Bronchial epithelial cell (primary cell): ENCODE measurements around the gene SCAMP3. TPM values are rescaled to one million over a fixed set of nuclear protein-coding genes. Genes with fewer than 3 reads are reported as not detected.

Experiments
- DNase-seq: peaks from one replicate; pipeline ENCODE4 v3.0.0-alpha.2; 2010; ENCODE audit warnings: low read depth
- FAIRE-seq: peaks from 2 replicates; lab custom pipeline; 2011; peaks lifted over from hg19 to GRCh38; lab: Jason Lieb, UNC
- H3K27me3 ChIP-seq: 2 replicates; pipeline ENCODE4 v1.5.1; 2011; ENCODE audit warnings: low read length; ENCODE audit not compliant: control insufficient read depth, insufficient read depth
- H3K36me3 ChIP-seq: 2 replicates; pipeline ENCODE4 v1.5.1; 2011; ENCODE audit warnings: low read length; ENCODE audit not compliant: control insufficient read depth, insufficient read depth
- H3K4me3 ChIP-seq: 2 replicates; pipeline ENCODE4 v1.5.1; 2011; ENCODE audit warnings: mild to moderate bottlenecking, low read depth, low read length, control low read depth
- CTCF ChIP-seq: IDR thresholded peaks from 2 replicates; pipeline ENCODE4 v1.5.1; 2011; ENCODE audit warnings: mild to moderate bottlenecking, moderate library complexity, low read length, control low read depth, inconsistent platforms; ENCODE audit not compliant: insufficient read depth, severe bottlenecking
- total RNA-seq: library from RNA; depleted of rRNA; stranded (reverse); fragments of >200 nt; gene quantifications from 2 replicates; pipeline ENCODE4 v1.2.1, GENCODE V29; 2014

Gene SCAMP3
- total RNA-seq = 23.4 and 26.9 TPM in 2 replicates

- FAIRE-seq (no peak), DNase-seq (peak; percentile 97)
- peaks cover 25% of the 10 kb centered on the region for H3K36me3 ChIP-seq
These were observed at the start of gene SCAMP3 for GRCh38 chr1:155261852-155262673. TSS of gene SCAMP3 (minus strand) at chr1:155262360. CDS start at chr1:155262151, 209 bp downstream.

GRCh38 chr1:155309423-155310021 lies 47.4 kb upstream of the SCAMP3 start:
- FAIRE-seq (no peak), DNase-seq (no peak)
- H3K27me3 ChIP-seq = no peaks in the 10 kb centered on the region
- peak; percentile 1 for TF ChIP-seq CTCF
- H3K4me3 ChIP-seq = peak overlapping the region; percentile 66
- peaks cover 11% of the 10 kb centered on the region for H3K36me3 ChIP-seq

More at GRCh38 chr1:155261852-155262673, at the start of gene SCAMP3:
- no peak for TF ChIP-seq CTCF
- peak within 1 kb of the TSS; percentile 52 for H3K4me3 ChIP-seq
- H3K27me3 ChIP-seq = no peaks in the 10 kb centered on the region

- FAIRE-seq (no peak), DNase-seq (peak; percentile 98)
- H3K27me3 ChIP-seq = no peaks in the 10 kb centered on the region
- peaks cover 11% of the 10 kb centered on the region for H3K36me3 ChIP-seq
- peak within 1 kb of the TSS; percentile 66 for H3K4me3 ChIP-seq
- TF ChIP-seq CTCF = no peak
These were observed 46.6 kb upstream of the SCAMP3 start, which contains the start of gene FDPS for GRCh38 chr1:155308493-155309422. TSS of gene FDPS (plus strand) at chr1:155308866. CDS start at chr1:155309790, 924 bp downstream.

- Histone ChIP-seq H3K27me3 (no peaks in the 10 kb centered on the region), H3K4me3 (no peak overlapping the region), H3K36me3 (peaks cover 5% of the 10 kb centered on the region)
- DNase-seq (peak; percentile 32), FAIRE-seq (no peak)
- no peak for TF ChIP-seq CTCF
These were observed 45.1 kb upstream of the SCAMP3 start for GRCh38 chr1:155307247-155307740.

- Histone ChIP-seq H3K27me3 (no peaks in the 10 kb centered on the region), H3K36me3 (peaks cover 2% of the 10 kb centered on the region), H3K4me3 (no peak overlapping the region)
- TF ChIP-seq CTCF = no peak
- DNase-seq (no peak), FAIRE-seq (no peak)
These were observed 43.8 kb upstream of the SCAMP3 start for GRCh38 chr1:155305881-155306391.
